ENCODE measurements around the gene MTARC1.

DNA sequence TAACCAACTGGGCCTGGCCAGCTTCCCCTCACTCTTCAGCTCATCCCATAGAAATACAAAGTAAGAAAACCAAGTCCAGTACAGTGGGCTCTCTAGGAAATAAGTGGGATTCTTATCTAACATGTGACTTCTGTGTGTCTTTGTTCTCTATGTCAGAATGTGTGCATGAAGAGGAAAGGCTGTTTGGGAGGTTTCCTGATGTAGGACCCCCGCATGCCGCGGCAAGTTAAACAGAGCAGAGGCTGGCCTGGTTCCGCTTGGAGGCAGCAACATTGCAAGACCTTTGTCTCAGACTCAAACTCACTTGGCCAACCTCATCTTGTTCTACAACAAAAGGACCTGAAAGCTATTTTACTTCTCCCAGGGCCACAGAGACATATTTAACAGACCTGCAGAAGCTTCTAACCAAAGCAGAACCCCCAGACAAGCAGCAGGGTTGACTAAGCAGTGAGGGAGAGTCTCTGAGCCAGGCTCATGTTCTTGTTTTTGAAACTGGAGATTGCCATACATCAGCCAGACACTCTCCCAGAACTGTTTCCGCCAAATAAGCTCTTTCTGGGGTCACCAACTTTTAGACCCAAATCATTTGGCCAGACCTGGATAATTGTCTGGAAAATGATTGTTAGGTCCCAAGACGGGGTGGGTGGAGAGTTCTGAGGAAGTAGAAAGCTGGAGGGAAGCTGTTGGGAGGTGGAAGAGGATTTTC lies 32.3 kb upstream of the MTARC1 start:
- TF ChIP-seq EZH2 (IDR thresholded peaks at IDR 0.05; ENCODE audit: insufficient read depth, poor library complexity, severe bottlenecking) (no peak), EZH2phosphoT487 (IDR thresholded peaks at IDR 0.05; ENCODE audit: insufficient read depth, low read depth) (no peak)

Measured in GM23248 (cell line).